Activated CD4-positive, alpha-beta T cell treated with anti-CD3 and anti-CD28 coated beads, Interleukin-2, Interleukin-6, amounts not matched to agents 100 ng/mL and 50 ng/mL, durations not matched to agents 16 hours and 8 hours (primary cell): ENCODE results near the gene TACC2.
"Not testable (repeated sequence)": the region's sequence is repeated elsewhere in the genome, so short reads cannot be mapped to it uniquely, and the experiment has no call there.

Experiments used
- DNase-seq: peaks from one replicate; pipeline ENCODE4 v3.0.0-alpha.2; 2020

TACC2 gene

GRCh38 chr10:121988361-121989324 is at the start of gene TACC2:
Gene TACC2, plus strand, starts transcription at chr10:121989163. Its CDS starts 32,819 bp downstream, at chr10:122021982.
- DNase-seq = no peak

GRCh38 chr10:121941532-121941931 is 47.4 kb upstream of the TACC2 start:
- DNase-seq = no peak

GRCh38 chr10:121942749-121943416 is 46.1 kb upstream of the TACC2 start:
- no peak for DNase-seq

GRCh38 chr10:121947343-121948330 is 41.3 kb upstream of the TACC2 start:
- DNase-seq = no peak

GRCh38 chr10:121949049-121949448 is 39.9 kb upstream of the TACC2 start:
- no peak for DNase-seq

- DNase-seq = no peak
These were observed 39.5 kb upstream of the TACC2 start for GRCh38 chr10:121949451-121949850.

- no peak for DNase-seq
These were observed 36.7 kb upstream of the TACC2 start for GRCh38 chr10:121952226-121952625.

GRCh38 chr10:121956111-121957061 is 32.6 kb upstream of the TACC2 start:
- no peak for DNase-seq

GRCh38 chr10:121959671-121960070 is 29.3 kb upstream of the TACC2 start:
- no peak for DNase-seq

GRCh38 chr10:121961456-121961855 is 27.5 kb upstream of the TACC2 start:
- DNase-seq = no peak

GRCh38 chr10:121965996-121966395 is 23.0 kb upstream of the TACC2 start:
- no peak for DNase-seq

- DNase-seq = not testable (repeated sequence)
These were observed 19.9 kb upstream of the TACC2 start for GRCh38 chr10:121969086-121969485.

GRCh38 chr10:121974019-121974534 is 14.9 kb upstream of the TACC2 start:
- no peak for DNase-seq

- peak; percentile 86 for DNase-seq
These were observed 14.2 kb upstream of the TACC2 start, which contains the start of gene NSMCE4A for GRCh38 chr10:121974535-121975294. Gene NSMCE4A, minus strand, starts transcription at chr10:121975217. Its CDS starts 52 bp downstream, at chr10:121975165.

GRCh38 chr10:121975295-121976086 is 13.5 kb upstream of the TACC2 start:
- no peak for DNase-seq

GRCh38 chr10:121976607-121977006 is 12.4 kb upstream of the TACC2 start:
- DNase-seq = no peak

- DNase-seq = no peak
These were observed 10.5 kb upstream of the TACC2 start for GRCh38 chr10:121978511-121978910.

GRCh38 chr10:121981346-121981745 is 7.6 kb upstream of the TACC2 start:
- no peak for DNase-seq

GRCh38 chr10:121983852-121984251 is 5.1 kb upstream of the TACC2 start:
- no peak for DNase-seq
